Tongue (tissue), 2 donors: ENCODE measurements around the gene DEPDC4. TPM values are rescaled to one million over a fixed set of nuclear protein-coding genes. Genes with fewer than 3 reads are reported as not detected.
A peak's percentile ranks its signal among the peaks of the same experiment; 100 is the strongest.
"Not testable (repeated sequence)": the region's sequence is repeated elsewhere in the genome, so short reads cannot be mapped to it uniquely, and the experiment has no call there.

Experiments
- DNase-seq: peaks from one replicate; pipeline ENCODE4 v3.0.0-alpha.2; 2015
- total RNA-seq: library from RNA; depleted of rRNA; stranded (reverse); fragments of >200 nt; gene quantifications from one replicate; pipeline ENCODE4 v1.2.3, GENCODE V29; 2014

The DEPDC4 gene
- total RNA-seq, 1 donor from 2014 or later = 0.82 TPM

DNA sequence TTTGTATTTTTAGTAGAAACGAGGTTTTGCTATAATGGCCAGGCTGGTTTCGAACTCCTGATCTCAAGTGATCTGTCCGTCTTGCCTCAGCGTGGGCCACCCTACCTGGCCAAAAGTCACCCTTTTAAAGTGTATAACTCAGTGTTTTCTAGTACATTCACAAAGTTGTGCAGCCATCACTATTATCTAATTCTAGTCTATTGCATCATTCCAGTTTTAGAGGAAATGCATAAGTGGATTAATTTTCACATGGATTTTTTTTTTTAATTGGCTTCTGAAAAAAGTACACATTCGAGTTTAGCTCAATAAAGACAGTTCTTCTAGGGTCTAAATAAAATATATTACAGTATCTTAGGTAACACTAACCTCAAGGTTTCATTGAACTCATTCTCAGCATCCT is 3.7 kb downstream of the DEPDC4 start:
- no peak for DNase-seq

DNA sequence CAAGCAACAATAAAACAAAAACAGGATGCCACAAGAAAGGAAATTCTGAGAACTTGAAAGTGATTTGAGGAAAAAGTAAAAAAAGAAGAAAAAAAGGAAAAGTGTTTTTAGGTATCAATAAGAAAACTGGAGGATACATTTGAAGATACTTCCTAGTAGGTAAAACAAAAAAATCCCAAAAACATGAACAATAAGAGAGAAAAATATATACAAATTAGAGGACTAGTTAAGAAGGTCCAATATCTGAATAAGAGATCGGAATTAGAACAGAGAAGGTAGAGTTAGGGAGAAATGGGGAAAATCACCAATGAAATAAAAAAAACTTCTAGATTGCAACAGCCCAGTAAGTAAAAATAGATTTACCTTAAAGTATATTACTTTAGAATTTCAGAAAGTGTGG is 8.8 kb downstream of the DEPDC4 start:
- no peak for DNase-seq

DNA sequence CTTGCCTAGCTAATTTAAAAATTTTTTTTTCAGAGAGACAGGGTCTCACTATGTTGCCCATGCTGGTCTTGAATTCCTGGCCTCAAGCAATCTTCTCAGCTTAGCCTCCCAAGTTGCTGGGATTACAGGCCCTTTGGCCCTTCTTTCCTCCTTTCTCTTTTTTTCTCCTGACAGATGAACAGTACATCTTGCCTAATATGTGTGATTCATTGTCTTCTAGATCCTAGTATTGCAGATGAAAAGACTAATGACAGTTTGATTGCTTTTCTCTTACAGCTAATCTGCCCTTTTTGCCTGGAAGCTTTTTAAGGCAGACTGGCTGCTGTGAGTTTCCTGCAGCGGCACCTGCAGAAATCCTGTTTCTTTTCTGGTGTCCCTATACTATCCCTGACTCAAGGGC is 12.0 kb downstream of the DEPDC4 start:
- no peak for DNase-seq

DNA sequence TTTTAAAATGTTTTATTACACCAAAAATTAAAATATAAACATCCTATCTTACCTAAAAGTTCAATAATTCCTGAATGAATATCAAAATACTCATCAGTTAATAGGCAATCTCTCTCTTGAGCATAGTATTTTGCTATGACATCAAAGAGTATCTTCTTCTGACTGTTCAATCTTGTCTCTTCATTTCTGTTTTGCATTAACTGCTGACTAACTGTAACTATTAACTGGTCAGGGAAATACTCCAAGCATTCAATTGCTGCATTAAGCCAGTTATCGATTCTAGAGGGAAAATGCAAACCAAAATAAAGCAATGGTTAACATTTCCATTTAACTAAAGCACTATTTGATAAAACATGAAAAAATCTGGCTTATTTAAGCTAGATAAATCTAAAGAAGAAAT is 13.4 kb downstream of the DEPDC4 start:
- DNase-seq = no peak

DNA sequence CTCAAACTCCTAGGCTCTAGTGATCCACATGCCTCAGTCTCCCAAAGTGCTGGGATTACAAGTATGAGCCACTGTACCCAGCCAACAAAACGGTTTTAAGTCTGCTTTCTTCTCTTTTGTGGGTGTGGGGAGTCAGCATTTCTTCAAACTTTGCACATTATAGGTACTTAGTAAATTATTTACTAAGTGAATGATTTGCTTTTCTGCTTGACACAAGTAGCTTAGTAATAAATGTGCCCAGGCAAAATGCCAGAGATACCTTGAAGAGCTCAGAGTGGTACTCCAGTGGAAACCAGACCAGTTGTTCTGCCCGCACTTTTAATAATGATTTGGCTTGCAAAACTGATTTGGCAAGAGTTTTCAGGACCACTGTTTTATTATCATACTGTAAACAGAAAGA is 15.0 kb downstream of the DEPDC4 start:
- DNase-seq = no peak

DNA sequence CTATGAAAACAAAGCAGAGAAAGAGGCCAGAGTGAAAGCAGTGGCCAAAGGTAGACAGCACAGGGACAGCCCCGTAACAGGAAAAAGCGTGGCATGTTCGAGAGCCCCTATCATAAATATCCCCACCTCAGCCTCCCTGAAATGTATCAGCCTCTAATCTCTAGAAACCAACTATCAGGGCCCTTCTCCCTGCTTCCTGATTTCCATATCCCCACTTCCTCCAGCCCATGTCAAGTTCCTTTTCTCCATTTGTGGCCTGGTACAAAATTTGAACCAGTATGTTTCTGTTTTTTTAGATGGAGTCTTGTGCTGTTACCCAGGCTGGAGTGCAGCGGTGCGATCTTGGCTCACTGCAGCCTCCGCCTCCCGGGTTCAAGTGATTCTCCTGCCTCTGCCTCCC is 16.9 kb downstream of the DEPDC4 start:
- no peak for DNase-seq

DNA sequence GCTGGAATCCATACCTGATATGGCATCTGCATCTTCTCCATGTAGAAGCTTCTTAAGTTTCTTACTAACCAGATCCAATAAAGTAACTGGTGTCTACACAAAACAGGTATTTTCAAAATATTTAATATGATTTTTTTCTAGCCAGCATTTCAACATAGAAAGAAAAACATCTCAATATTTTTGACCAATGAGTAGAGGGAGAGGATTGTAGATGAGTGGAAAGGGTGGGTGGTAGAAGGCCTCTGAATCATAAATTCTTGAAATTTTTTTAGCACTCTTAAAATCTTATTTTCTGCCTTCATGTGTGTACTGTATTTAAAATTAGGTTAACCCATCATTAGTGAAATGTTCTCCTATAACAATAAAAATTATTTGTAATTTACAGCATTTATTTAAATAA is 18.0 kb downstream of the DEPDC4 start:
- no peak for DNase-seq

DNA sequence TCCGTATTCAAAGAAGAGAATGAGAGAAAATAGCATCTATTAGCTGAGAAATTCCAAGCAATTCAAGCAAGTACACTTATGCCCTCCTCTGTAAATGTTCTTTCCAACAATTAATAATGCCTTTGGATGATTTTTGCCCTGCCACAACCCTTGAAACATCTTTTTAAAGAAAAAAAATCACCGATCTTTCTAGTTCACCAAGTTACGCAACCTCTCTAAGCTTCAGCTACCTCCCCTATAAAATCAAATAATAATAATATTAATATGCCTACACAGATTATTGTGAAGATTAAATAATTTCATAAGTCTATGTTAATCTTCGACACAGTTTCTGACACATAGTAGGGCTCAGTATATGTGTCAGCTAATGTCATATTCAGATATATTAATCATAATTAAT is 19.1 kb downstream of the DEPDC4 start:
- no peak for DNase-seq

DNA sequence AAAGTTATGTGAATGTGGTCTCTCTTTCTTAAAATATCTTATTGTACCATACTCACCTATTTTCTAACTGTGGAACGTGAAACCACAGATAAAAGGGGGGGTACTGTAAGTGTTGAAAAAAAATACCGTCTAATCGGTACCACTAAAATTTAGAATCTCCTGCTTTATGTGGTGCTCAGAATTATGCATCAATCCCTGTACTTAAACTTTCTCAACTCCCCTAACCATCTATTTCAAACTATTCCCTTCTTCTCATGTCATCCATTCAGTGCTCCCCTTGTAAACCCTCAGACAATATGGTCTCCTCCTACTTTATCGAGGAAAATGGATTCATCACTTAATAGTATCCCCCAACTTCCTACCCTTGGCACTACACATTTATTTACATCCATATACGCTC is 23.7 kb downstream of the DEPDC4 start:
- DNase-seq = no peak

DNA sequence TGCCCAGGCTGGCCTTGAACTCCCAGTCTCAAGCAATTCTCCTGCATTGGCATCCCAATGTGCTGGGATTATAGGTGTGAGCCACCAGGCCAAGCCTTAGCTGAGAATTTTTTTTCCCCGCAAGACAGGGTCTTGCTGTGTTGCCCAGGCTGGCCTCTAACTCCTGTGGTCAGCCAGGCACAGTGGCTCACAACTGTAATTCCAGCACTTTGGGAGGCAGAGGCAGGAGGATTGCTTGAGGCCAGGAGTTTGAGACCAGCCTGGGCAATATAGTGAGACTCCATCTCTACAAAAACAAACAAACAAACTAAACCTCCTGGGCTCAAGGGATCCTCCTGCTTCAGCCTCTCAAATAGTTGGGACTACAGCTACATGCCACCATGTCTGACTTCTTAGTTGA is 27.3 kb downstream of the DEPDC4 start:
- no peak for DNase-seq

DNA sequence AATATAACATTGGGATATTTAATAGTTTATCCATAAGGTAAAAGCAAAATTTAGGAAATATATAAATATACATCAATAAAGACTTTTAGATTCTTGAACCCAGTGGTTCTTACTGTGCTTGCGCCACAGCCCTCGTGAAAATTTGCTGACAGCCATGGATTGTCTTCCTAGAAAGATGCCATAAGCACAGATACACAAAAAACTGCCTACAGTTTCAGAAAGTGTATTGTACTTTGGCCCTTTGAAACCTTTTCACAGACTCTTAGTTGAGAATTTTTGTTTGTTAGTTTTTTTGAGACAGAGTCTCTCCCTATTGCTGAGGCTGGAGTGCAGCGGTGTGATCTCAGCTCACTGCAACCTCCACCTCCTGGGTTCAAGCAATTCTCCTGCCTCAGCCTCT is 28.1 kb downstream of the DEPDC4 start:
- DNase-seq = no peak

DNA sequence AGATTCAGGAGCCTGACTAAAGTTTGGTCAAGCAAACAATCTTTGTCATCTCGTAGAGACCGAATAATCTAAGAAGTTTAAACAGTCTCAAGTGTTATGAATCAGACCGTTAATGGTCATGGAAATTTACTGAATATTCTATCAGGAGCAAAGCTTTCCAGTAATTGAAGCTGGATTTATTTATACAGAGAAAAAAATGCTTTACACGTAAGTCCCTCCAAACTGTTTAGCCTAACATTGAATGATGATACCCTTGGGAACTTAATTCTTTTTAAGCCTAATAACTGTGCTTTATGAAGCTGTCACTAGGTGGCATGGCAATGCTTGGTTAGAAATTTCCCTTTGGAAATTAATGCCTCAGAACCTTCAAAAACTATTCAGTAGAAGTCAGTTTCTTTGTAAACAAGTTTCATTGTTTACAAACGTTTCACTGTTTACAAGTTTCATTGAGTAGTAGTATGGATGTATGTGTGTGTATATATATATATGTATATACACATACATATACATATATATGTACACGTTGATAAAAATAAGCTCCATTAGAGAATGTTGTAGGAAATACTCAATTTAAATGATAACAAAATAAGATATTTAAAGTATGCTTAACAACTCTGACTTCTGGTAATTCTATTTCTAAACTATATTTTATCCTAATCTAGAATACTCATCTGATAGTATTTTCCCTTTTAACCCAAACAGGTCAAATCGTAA is 32.1 kb downstream of the DEPDC4 start:
- peak; percentile 57 for DNase-seq

DNA sequence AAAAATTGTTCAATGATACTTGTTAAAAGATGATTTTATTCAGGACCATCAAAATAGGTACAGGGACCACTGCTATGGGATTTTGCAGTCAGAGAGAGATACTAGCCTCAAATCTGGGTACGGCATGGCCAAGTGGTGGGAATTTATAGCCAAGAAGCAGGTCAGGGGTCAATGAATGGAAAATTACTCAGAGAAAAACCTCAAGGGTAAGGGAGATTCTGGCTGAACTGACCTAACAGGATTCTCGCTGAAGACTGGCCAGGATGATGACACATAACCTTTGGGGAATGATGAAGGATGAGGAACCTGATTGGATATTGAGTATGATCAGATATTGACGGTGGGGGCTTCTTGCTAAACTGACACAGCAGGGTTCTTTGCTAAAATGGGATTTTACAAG is 32.7 kb downstream of the DEPDC4 start:
- no peak for DNase-seq

DNA sequence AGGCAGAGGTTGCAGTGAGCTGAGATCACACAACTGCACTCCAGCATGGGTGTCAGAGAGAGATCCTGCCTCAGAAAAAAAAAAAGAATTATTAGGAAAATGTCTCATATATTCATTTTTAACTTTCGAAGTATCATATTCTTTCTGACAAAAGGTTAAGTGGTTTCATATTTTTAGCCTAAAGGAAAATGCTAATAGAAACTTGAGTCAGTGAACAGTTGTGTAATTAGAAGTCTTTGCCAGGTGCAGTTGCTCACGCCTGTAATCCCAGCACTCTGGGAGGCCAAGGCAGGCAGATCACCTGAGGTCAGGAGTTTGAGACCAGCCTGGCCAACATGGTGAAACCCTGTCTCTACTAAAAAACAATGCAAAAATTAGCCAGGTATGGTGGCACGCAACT is 35.0 kb downstream of the DEPDC4 start:
- DNase-seq = not testable (repeated sequence)

DNA sequence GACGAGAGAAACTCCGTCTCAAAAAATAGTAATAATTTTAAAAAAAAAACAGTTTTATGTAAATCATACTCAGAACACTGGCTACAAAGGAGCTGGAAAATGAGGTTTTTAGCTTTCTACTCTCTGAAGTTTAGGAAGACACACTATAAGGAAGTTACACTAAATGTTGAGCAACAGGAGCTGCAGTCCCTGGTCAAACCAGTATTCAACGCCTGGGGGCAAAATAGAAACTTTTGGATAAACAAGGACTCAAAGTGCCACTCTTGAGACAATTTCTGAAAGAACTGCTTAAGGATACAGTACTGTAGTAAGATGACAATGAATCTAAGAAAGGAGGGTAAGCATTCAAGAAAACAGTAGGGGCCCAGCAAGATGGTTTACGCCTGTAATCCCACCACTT is 37.0 kb downstream of the DEPDC4 start:
- peak; percentile 26 for DNase-seq

DNA sequence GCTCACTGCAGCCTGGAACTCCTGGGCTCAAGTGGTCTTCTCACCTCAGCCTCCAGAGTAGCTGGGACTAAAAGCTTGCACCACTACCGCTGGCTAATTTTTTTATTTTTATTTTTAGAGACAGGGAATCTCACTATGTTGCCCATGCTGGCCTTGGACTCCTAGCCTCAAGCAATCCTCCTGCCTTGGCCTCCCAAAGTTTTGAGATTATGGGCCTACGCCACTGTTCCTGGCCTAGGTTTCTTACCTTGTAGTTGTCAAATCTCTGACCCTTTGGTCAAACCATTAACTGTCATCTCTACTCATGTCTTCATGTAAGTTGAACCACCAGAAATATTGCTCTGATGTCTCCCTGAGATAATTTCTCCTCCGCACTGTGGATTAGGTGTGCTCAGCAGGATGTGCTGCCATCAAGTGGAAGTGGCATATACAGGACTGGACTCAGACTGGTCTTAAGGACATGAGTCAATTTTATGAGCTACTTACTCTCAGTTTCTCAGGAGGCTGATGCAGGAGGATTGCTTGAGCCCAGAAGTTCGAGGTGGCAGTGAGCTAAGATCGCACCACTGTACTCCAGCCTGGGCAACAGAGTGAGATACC is 37.7 kb downstream of the DEPDC4 start:
- DNase-seq = no peak

DNA sequence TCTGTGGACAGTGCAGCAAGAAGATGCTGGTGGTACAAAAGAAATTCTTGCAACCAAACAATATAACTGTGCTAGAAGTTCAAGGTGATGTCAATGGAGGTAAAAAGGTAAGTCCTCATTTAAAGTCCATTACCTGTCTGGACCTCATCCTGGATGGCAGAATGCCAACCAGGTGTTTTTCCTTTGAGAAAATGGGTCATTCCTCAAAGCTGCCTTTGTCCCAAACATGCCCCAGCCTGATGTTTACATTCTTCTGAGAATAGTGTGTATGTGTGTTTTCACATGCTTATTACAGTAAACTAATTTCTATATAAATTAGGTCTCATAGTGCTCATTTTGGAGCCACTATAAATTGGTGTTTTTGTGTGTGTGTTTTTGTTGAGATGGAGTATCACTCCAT is 41.4 kb downstream of the DEPDC4 start:
- DNase-seq = no peak

DNA sequence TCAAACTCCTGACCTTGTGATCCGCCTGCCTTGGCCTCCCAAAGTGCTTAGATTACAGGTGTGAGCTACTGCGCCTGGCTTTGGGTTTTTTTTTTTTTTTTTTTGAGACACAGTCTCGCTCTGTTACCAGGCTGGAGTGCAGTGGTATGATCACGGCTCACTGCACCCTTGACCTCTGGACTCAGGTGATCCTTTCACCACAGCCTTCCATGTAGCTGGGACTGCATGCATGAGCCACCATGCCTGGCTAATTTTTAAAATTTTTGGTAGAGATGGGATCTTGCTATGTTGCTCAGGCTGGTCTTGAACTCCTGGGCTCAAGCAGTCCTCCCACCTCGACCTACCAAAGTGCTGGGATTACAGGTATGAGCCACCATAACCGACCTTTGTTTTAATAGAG is 44.7 kb downstream of the DEPDC4 start:
- not testable (repeated sequence) for DNase-seq

DNA sequence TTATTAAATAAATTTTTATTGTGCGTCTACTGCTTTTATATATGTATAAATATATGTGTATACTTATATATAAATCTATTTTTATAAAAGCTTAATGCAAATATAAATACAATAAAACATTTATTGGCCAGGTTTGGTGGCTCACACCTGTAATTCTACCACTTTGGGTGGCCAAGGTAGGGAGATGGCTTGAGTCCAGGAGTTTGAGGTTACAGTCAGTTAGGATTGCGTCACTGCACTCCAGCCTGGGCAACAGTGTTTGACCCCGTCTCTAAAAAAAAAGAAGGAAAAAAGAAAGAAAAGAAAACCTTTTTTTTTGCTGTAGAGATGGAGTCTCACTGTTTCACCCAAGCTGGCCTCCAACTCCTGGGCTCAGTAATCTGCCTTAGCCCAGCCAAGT is 45.4 kb downstream of the DEPDC4 start:
- DNase-seq = no peak

DNA sequence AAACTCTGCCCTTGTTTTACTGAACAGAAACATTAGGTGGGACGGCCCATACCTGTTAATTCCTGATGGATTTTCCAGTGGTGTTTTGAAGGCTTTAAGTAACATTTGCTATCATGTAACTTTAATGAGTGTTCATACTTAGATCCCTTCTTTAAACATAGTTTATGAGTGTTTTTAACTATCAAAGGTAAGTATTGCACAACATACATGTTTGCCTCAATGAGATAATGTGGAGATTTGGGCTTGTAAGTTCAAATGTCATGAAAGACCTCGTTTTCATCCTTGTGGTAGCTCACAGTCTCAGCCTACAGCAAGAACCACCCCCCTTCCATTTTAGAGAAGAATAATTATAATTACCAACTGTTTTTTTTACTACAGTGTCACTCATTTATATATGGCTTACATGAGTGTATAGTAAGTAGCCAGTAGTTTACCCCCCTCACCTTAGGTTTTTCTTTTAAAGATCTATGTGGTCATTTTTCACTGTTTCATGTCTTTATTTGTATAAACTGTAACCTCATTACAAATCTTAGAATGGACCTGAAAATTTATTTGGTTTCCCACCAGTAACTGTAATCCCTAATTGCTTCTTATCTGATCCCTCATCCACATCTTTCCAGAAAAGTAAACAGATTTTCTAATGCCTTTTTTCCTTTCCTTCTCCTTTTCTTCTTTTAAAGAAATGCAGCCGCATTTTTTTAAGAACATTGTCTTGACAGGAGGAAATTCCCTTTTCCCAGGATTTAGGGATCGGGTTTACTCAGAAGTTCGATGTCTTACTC is 47.4 kb downstream of the DEPDC4 start:
- no peak for DNase-seq

DNA sequence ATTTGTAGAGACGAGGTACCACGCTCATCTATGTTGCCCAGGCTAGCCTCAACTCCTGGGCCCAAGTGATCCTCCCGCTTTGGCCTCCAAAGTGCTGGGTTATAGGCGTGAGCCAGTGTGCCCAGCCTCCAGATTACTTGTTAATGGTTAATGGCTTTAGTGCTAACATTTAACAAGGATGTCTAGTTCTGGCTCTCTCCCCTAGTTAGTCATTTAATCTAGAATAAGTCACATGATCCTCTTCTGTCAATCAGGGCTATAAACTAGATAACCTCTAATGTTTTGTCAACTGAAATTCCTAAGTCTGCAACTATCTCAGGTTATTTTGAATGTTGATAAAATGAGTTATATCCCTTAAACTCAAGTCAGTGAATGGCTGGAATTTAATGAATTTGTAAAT is 50.5 kb downstream of the DEPDC4 start:
- DNase-seq = no peak

DNA sequence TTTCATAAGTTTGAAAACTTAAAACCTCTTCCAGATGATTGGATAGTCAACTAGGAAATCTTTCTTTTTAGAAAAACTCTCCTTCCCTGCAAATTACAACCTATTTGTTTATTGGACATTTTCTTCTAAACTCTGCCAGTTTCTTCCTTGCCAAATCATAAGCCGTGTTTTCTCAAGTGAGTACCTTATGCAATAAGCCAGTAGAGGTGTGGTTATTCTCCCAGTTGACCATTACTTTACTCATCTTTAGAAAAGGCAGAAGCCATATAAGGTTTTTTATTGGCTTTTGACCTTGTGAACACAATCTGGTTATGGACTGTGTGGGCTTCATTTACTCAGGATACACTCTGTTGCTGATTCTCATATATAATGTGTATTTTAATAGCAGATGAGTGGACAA is 51.7 kb downstream of the DEPDC4 start:
- peak; percentile 13 for DNase-seq

DNA sequence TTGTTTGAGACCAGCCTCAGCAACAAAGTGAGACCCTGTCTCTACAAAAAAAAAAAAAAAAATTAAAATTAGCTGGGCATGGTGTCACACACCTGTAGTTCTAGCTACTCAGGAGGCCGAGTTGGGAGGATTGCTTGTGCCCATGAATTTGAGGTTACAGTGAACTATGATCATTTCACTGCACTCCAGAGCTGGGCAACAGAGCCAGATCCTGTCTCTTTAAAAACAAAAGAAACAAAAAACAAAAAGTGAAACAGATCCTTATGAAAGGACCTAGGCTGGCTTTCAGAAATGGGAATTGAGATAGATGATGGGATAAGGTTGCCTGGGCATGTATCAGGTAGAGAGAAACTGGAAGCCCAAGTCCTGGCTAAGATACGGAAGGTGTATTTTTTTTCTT is 52.4 kb downstream of the DEPDC4 start:
- no peak for DNase-seq
